ENCODE results near the gene APOC3.

Gene APOC3

GRCh38 chr11:116807601-116808261 lies 22.0 kb upstream of the APOC3 start:
- TF ChIP-seq CTCF (IDR thresholded peaks at IDR 0.05; ENCODE audit: extremely low read depth, missing control alignments), result no peak
- no peak for DNase-seq (ENCODE audit: low spot score)

GRCh38 chr11:116808262-116809175 lies 21.2 kb upstream of the APOC3 start:
- DNase-seq (ENCODE audit: low spot score), result no peak
- no peak for TF ChIP-seq CTCF (IDR thresholded peaks at IDR 0.05; ENCODE audit: extremely low read depth, missing control alignments)

GRCh38 chr11:116811194-116811593 lies 18.5 kb upstream of the APOC3 start:
- no peak for DNase-seq (ENCODE audit: low spot score)
- TF ChIP-seq CTCF (IDR thresholded peaks at IDR 0.05; ENCODE audit: extremely low read depth, missing control alignments), result no peak

GRCh38 chr11:116812109-116812508 lies 17.6 kb upstream of the APOC3 start:
- no peak for DNase-seq (ENCODE audit: low spot score)
- TF ChIP-seq CTCF (IDR thresholded peaks at IDR 0.05; ENCODE audit: extremely low read depth, missing control alignments), result no peak

GRCh38 chr11:116813170-116813569 lies 16.5 kb upstream of the APOC3 start:
- DNase-seq (ENCODE audit: low spot score), result no peak
- no peak for TF ChIP-seq CTCF (IDR thresholded peaks at IDR 0.05; ENCODE audit: extremely low read depth, missing control alignments)

GRCh38 chr11:116813781-116814471 lies 15.8 kb upstream of the APOC3 start:
- TF ChIP-seq CTCF (IDR thresholded peaks at IDR 0.05; ENCODE audit: extremely low read depth, missing control alignments), result no peak
- DNase-seq (ENCODE audit: low spot score), result no peak

GRCh38 chr11:116814502-116814901 lies 15.2 kb upstream of the APOC3 start:
- TF ChIP-seq CTCF (IDR thresholded peaks at IDR 0.05; ENCODE audit: extremely low read depth, missing control alignments), result no peak
- DNase-seq (ENCODE audit: low spot score), result no peak
